Measurements from ENCODE around the gene TSEN2. TPM values are rescaled to one million over a fixed set of nuclear protein-coding genes. Genes with fewer than 3 reads are reported as not detected.

TSEN2 gene
- total RNA-seq, 2 donors from 2014 or later, result 16.6 to 18.2 TPM

GRCh38 chr3:12568747-12569146 is 84.5 kb downstream of the TSEN2 start:
- Histone ChIP-seq H3K27ac (ENCODE audit: low read depth, low read length) (no peak overlapping the region), H3K27me3 (ENCODE audit: control insufficient read depth, insufficient read depth, low read length, poor library complexity, severe bottlenecking) (no peaks in the 10 kb centered on the region), H3K36me3 (ENCODE audit: control insufficient read depth, insufficient read depth, low read length) (peaks cover 49% of the 10 kb centered on the region), H3K4me1 (ENCODE audit: control insufficient read depth, insufficient read depth, low read length) (no peaks in the 10 kb centered on the region), H3K9me3 (ENCODE audit: control insufficient read depth, low read length) (peaks cover 7% of the 10 kb centered on the region), H3K9ac (ENCODE audit: extremely low read depth, low read length, poor library complexity, severe bottlenecking) (no peak overlapping the region), H3K4me3 (ENCODE audit: low read length) (no peak overlapping the region)
- Mint-ChIP-seq H3K36me3 (ENCODE audit: low read depth) (peaks cover 39% of the 10 kb centered on the region), H3K9me3 (no peaks in the 10 kb centered on the region), H3K4me1 (peaks cover 6% of the 10 kb centered on the region), H3K27ac (no peak overlapping the region), H3K27me3 (ENCODE audit: insufficient read depth) (no peaks in the 10 kb centered on the region), H3K4me3 (no peak overlapping the region)
- no peak for DNase-seq
- WGBS, 2 experiments (ENCODE audit: insufficient coverage in 1 of 2, insufficient read length in 1 of 2), result 92 to 95% methylated on average over 3 of the region's 3 CpGs
- TF ChIP-seq CTCF (conservative IDR thresholded peaks at IDR 0.05), result no peak

GRCh38 chr3:12569836-12570235 is 85.6 kb downstream of the TSEN2 start:
- H3K27ac Mint-ChIP-seq, result no peak overlapping the region
- peaks cover 6% of the 10 kb centered on the region for H3K4me1 Mint-ChIP-seq

GRCh38 chr3:12571986-12572385 is 87.7 kb downstream of the TSEN2 start:
- no peak for TF ChIP-seq CTCF (conservative IDR thresholded peaks at IDR 0.05)
- H3K4me3 Mint-ChIP-seq, result no peak overlapping the region
- H3K4me3 ChIP-seq (ENCODE audit: low read length), result no peak overlapping the region
- H3K36me3 Mint-ChIP-seq (ENCODE audit: low read depth), result peaks cover 66% of the 10 kb centered on the region
- peak overlapping the region; percentile 36 for H3K27ac Mint-ChIP-seq
- 94 to 95% methylated on average over 8 to 11 of the region's 11 CpGs for WGBS, 2 experiments (ENCODE audit: insufficient coverage in 1 of 2, insufficient read length in 1 of 2)
- H3K9me3 Mint-ChIP-seq, result no peaks in the 10 kb centered on the region
- H3K4me1 Mint-ChIP-seq, result no peaks in the 10 kb centered on the region
- H3K9me3 ChIP-seq (ENCODE audit: control insufficient read depth, low read length), result no peaks in the 10 kb centered on the region
- DNase-seq, result peak; percentile 60
- peaks cover 79% of the 10 kb centered on the region for H3K36me3 ChIP-seq (ENCODE audit: control insufficient read depth, insufficient read depth, low read length)
- no peak overlapping the region for H3K9ac ChIP-seq (ENCODE audit: extremely low read depth, low read length, poor library complexity, severe bottlenecking)
- H3K27me3 ChIP-seq (ENCODE audit: control insufficient read depth, insufficient read depth, low read length, poor library complexity, severe bottlenecking), result no peaks in the 10 kb centered on the region
- no peaks in the 10 kb centered on the region for H3K4me1 ChIP-seq (ENCODE audit: control insufficient read depth, insufficient read depth, low read length)
- H3K27ac ChIP-seq (ENCODE audit: low read depth, low read length), result no peak overlapping the region
- H3K27me3 Mint-ChIP-seq (ENCODE audit: insufficient read depth), result no peaks in the 10 kb centered on the region

More at GRCh38 chr3:12569836-12570235, 85.6 kb downstream of the TSEN2 start:
- Histone ChIP-seq H3K4me1 (ENCODE audit: control insufficient read depth, insufficient read depth, low read length) (no peaks in the 10 kb centered on the region), H3K27ac (ENCODE audit: low read depth, low read length) (no peak overlapping the region), H3K9me3 (ENCODE audit: control insufficient read depth, low read length) (peaks cover 7% of the 10 kb centered on the region), H3K4me3 (ENCODE audit: low read length) (no peak overlapping the region), H3K9ac (ENCODE audit: extremely low read depth, low read length, poor library complexity, severe bottlenecking) (no peak overlapping the region), H3K36me3 (ENCODE audit: control insufficient read depth, insufficient read depth, low read length) (peaks cover 60% of the 10 kb centered on the region), H3K27me3 (ENCODE audit: control insufficient read depth, insufficient read depth, low read length, poor library complexity, severe bottlenecking) (no peaks in the 10 kb centered on the region)
- Mint-ChIP-seq H3K36me3 (ENCODE audit: low read depth) (peaks cover 50% of the 10 kb centered on the region), H3K9me3 (no peaks in the 10 kb centered on the region), H3K4me3 (no peak overlapping the region), H3K27me3 (ENCODE audit: insufficient read depth) (no peaks in the 10 kb centered on the region)
- TF ChIP-seq CTCF (conservative IDR thresholded peaks at IDR 0.05), result no peak
- 90 to 94% methylated on average over 4 to 6 of the region's 6 CpGs for WGBS, 2 experiments (ENCODE audit: insufficient coverage in 1 of 2, insufficient read length in 1 of 2)
- no peak for DNase-seq
